GM19099 (cell line): ENCODE results near the gene WWOX.

Source experiments
- POLR2A ChIP-seq: IDR thresholded peaks from 3 replicates; pipeline ENCODE4 v1.6.1; 2011; ENCODE audit warnings: low read depth; ENCODE audit not compliant: insufficient read length; ENCODE audit errors: extremely low read depth

WWOX gene

DNA sequence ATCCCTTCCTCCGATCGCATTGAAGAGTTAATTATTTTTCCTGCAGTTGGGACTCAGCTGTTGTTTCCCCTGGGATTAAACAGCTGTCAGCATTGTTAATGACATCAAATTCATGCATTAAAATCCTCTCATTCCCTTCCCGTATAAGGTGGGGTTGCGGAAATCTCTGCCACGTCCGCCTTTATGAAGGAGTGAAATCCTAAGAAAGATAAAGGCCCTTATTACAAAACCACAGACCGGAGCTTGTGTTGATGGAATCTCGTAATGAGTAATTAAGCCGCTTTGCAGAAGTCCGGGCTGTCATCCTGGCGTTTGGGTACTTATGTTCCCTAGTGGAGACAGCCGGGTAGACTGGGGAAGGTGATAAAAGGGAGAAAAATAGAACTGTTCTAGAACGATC lies 873.5 kb downstream of the WWOX start:
- TF ChIP-seq POLR2A: no peak

GRCh38 chr16:78976212-78976611 lies 876.8 kb downstream of the WWOX start:
- TF ChIP-seq POLR2A: no peak

DNA sequence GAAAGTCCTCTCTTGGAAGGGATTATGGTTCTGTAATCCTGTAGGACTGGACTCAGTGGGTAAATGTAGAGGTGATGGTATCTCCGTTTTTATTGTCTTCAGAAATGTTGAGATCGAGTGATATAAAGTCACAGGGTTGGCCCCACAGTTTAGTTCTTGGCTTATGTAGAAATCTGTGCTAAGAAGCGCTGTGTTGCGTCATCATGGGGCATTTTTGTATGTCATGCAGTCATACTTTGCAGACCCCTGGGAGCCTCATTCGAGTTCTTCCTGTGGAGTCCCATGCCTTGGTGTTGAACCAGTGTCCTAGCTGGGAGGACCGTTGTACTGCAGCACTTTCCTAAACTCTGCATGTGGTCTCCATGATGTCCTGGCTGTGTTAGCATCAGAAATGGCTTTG lies 881.4 kb downstream of the WWOX start:
- no peak for TF ChIP-seq POLR2A

- no peak for TF ChIP-seq POLR2A
Measured at GRCh38 chr16:78982096-78982744, 882.8 kb downstream of the WWOX start.

- TF ChIP-seq POLR2A: no peak
Measured at GRCh38 chr16:78984324-78984723, 884.9 kb downstream of the WWOX start.

DNA sequence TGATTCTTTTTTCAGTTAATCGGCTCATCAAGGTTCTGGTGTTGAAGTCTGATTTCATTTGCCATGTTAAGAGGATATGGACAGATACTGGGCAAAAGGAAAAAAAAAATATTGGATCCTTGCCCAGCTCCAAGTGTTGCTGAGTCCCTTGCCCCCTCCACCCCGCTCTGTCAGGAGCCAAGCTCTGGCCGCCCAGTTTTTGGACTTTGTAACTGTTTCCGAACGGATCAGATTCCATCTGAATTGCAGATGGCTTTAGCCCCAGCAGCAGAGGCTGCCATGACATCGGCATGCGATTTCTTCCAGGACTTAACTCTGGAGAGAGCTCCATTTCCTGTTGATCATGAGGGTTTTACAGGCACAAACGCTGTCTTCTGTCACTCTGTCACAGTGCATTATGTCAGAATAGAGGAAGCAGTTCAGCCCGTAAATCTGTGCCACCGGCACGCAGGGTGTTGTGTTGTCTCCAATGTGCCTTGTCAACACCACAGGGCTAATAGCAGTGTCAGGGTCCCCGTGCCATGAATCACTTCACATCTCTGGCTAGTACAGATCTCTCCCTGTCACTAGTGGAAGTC lies 885.5 kb downstream of the WWOX start:
- TF ChIP-seq POLR2A: no peak

- TF ChIP-seq POLR2A: no peak
Measured at GRCh38 chr16:78985716-78986605, 886.5 kb downstream of the WWOX start.

DNA sequence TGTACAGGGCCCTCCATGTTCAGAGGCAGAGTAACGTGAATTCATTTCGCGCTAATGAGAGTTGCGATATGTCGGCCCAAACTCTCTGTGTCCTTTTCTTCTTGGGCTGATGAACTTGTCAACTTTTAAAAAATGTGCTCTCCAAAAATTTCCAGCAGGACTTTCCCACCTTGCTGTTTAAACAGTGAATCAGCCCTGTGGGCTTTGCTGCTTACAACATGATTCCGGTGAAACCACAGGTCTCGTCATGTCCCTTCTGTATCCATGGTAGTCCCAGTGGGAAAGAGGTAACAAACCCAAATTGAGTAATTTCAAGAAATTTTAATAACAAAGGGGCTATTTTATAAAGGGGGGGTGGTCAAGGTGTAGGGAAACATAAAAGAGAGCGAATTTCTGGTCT lies 888.2 kb downstream of the WWOX start:
- TF ChIP-seq POLR2A: no peak

- no peak for TF ChIP-seq POLR2A
Measured at GRCh38 chr16:78988361-78988969, 889.0 kb downstream of the WWOX start.

- TF ChIP-seq POLR2A: no peak
Measured at GRCh38 chr16:78990309-78990701, 890.9 kb downstream of the WWOX start.

DNA sequence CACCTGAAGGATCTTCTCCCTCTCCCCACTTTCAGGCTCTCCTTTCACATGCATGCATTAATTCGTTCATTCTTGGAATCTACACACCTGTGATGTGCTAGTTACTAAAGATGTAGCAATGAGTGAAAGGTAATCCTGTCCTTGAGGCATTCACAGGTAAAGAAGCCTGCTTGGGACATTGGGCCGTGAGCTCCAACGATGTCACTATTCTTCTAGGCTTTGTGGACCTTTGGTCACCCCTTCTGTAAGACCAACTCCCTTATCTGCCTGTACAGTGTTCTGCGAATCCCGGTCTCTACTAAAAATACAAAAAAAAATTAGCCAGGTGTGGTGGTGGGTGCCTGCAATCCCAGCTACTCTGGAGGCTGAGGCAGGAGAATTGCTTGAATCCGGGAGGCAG lies 892.5 kb downstream of the WWOX start:
- no peak for TF ChIP-seq POLR2A

DNA sequence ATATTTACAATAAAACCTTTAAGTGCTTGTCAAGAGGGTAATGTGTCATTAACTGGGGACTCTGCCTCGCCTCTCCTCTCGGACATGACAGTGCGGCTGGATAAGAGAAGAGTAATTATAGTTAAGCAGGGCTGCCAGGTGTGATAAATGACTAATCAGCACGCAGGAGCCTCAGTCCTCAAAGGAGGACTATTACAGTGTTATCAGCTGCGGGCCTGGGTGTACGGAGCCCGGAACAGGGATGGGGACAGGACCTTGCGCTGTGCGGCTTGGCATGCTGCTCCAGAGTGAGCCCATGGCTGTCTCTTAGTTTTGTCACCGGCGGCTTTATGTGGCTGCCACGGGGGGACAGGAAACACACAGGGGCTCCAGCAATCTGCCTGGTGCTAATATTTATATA lies 893.9 kb downstream of the WWOX start:
- TF ChIP-seq POLR2A: no peak

GRCh38 chr16:78994135-78994745 lies 894.8 kb downstream of the WWOX start:
- no peak for TF ChIP-seq POLR2A

GRCh38 chr16:78995441-78995840 lies 896.0 kb downstream of the WWOX start:
- TF ChIP-seq POLR2A: no peak

- TF ChIP-seq POLR2A: no peak
Measured at GRCh38 chr16:78996790-78997189, 897.3 kb downstream of the WWOX start.
